OCI-LY1 (cell line): ENCODE measurements around the gene SNX24.

Source experiments
- H2AFZ ChIP-seq: fragments of 200-600 bp; sonication (generic), shearing (Covaris generic); 2 replicates; pipeline ENCODE4 v1.6.0; 2014; ENCODE audit warnings: antibody characterized with exemption, mild to moderate bottlenecking, low read length
- H3F3A ChIP-seq: fragments of 200-600 bp; sonication (generic), shearing (Covaris generic); 2 replicates; pipeline ENCODE4 v1.6.0; 2014; ENCODE audit warnings: mild to moderate bottlenecking, antibody characterized with exemption, low read length, moderate library complexity; ENCODE audit not compliant: insufficient read depth
- H3K27ac ChIP-seq: fragments of 200-600 bp; sonication (generic); 2 replicates; pipeline ENCODE4 v1.5.1; 2014; ENCODE audit warnings: low read length, mixed run types, mild to moderate bottlenecking, low read depth; ENCODE audit not compliant: poor library complexity, severe bottlenecking
- H3K27me3 ChIP-seq: fragments of 200-600 bp; sonication (generic); 2 replicates; pipeline ENCODE4 v1.6.0; 2014; ENCODE audit warnings: antibody characterized with exemption, mild to moderate bottlenecking, low read length, moderate library complexity; ENCODE audit not compliant: insufficient read depth
- H3K36me3 ChIP-seq: fragments of 200-600 bp; sonication (generic); 2 replicates; pipeline ENCODE4 v1.6.1; 2014; ENCODE audit warnings: mild to moderate bottlenecking, antibody characterized with exemption, low read length, moderate library complexity, mixed read lengths; ENCODE audit not compliant: insufficient read depth
- H3K4me1 ChIP-seq: fragments of 200-600 bp; sonication (generic); 2 replicates; pipeline ENCODE4 v1.5.1; 2014; ENCODE audit warnings: mild to moderate bottlenecking, low read length, moderate library complexity; ENCODE audit not compliant: insufficient read depth, severe bottlenecking
- H3K4me2 ChIP-seq: fragments of 200-600 bp; sonication (generic), shearing (Covaris generic); 2 replicates; pipeline ENCODE4 v1.6.1; 2014; ENCODE audit warnings: low read length
- H3K4me3 ChIP-seq: fragments of 200-600 bp; sonication (generic); 2 replicates; pipeline ENCODE4 v1.5.1; 2014; ENCODE audit warnings: low read length, low read depth, mild to moderate bottlenecking, mixed read lengths; ENCODE audit not compliant: poor library complexity, severe bottlenecking
- H3K79me2 ChIP-seq: fragments of 200-600 bp; shearing (Covaris generic); 2 replicates; pipeline ENCODE4 v1.6.1; 2016; ENCODE audit warnings: mixed run types, low read length, mixed read lengths; ENCODE audit not compliant: insufficient read depth
- H3K9ac ChIP-seq: fragments of 200-600 bp; sonication (generic), shearing (Covaris generic); 2 replicates; pipeline ENCODE4 v1.6.1; 2014; ENCODE audit warnings: mild to moderate bottlenecking, low read length, mixed read lengths
- H3K9me2 ChIP-seq: fragments of 200-600 bp; sonication (generic), shearing (Covaris generic); 2 replicates; pipeline ENCODE4 v1.6.1; 2014; ENCODE audit warnings: low read depth, mild to moderate bottlenecking, low read length, mixed read lengths
- H3K9me3 ChIP-seq: fragments of 200-600 bp; shearing (Covaris generic); 2 replicates; pipeline ENCODE4 v1.6.1; 2014; ENCODE audit warnings: low read length, mixed read lengths
- H4K20me1 ChIP-seq: fragments of 200-600 bp; sonication (generic), shearing (Covaris generic); 2 replicates; pipeline ENCODE4 v1.6.0; 2016; ENCODE audit warnings: mild to moderate bottlenecking, low read length; ENCODE audit not compliant: insufficient read depth
- EZH2 ChIP-seq: fragments of 200-600 bp; sonication (generic), shearing (Covaris generic); IDR thresholded peaks from 2 replicates; pipeline ENCODE4 v1.8.0; 2017; ENCODE audit warnings: borderline replicate concordance, mixed run types, mild to moderate bottlenecking, antibody characterized with exemption, low read length, moderate library complexity, mixed read lengths
- TF ChIP-seq, protein P1 (sequence below): fragments of 200-600 bp; sonication (generic), shearing (Covaris generic); IDR thresholded peaks from 2 replicates; pipeline ENCODE4 v1.5.1; 2017; ENCODE audit warnings: mild to moderate bottlenecking, antibody characterized with exemption, low read length, moderate library complexity, mixed read lengths

Gene SNX24

DNA sequence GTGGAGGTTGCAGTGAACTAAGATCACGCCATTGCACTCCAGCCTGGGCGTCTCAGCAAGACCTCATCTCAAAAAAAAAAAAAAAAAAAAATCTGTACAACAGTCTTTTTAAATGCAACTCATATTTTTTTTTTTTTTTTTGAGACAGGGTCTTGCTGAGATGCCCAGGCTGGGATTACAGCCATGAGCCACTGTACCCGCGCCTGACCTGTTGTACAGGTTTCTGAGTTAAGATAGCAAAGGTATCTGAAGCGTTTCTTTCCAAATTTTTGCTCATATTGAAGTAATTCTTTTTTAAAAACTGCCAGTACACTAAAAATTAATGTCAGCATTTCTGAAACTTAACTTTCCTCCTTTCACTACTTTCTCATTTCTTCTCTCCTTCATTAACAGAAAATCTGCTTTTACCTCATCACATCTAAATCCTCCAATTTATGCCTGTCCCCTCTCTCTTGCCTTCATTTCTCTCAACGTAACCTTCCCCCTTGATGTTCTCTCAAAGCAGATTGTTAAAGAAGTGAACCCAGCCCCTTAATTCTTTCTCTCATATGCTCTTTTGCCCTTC lies 3.3 kb upstream of the SNX24 start:
- H3K27me3 ChIP-seq = no peaks in the 10 kb centered on the region
- no peaks in the 10 kb centered on the region for H3K9me3 ChIP-seq
- H3K4me3 ChIP-seq = no peak overlapping the region
- H3K36me3 ChIP-seq = no peaks in the 10 kb centered on the region
- H3K4me1 ChIP-seq = peaks cover 19% of the 10 kb centered on the region
- H3F3A ChIP-seq = 0 out of 2 replicates have a peak, but pooled peaks cover 5% of the 10 kb centered on the region
- TF ChIP-seq, protein P1, sequence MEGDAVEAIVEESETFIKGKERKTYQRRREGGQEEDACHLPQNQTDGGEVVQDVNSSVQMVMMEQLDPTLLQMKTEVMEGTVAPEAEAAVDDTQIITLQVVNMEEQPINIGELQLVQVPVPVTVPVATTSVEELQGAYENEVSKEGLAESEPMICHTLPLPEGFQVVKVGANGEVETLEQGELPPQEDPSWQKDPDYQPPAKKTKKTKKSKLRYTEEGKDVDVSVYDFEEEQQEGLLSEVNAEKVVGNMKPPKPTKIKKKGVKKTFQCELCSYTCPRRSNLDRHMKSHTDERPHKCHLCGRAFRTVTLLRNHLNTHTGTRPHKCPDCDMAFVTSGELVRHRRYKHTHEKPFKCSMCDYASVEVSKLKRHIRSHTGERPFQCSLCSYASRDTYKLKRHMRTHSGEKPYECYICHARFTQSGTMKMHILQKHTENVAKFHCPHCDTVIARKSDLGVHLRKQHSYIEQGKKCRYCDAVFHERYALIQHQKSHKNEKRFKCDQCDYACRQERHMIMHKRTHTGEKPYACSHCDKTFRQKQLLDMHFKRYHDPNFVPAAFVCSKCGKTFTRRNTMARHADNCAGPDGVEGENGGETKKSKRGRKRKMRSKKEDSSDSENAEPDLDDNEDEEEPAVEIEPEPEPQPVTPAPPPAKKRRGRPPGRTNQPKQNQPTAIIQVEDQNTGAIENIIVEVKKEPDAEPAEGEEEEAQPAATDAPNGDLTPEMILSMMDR = no peak
- TF ChIP-seq EZH2 = no peak
- no peaks in the 10 kb centered on the region for H4K20me1 ChIP-seq
- no peak overlapping the region for H2AFZ ChIP-seq
- no peak overlapping the region for H3K4me2 ChIP-seq
- no peak overlapping the region for H3K27ac ChIP-seq
- H3K9me2 ChIP-seq = no peaks in the 10 kb centered on the region
- H3K9ac ChIP-seq = no peak overlapping the region
- H3K79me2 ChIP-seq = no peaks in the 10 kb centered on the region

- H3K9ac ChIP-seq = peak overlapping the region; percentile 70
These were observed 1.1 kb upstream of the SNX24 start for GRCh38 chr5:122844136-122844909.

DNA sequence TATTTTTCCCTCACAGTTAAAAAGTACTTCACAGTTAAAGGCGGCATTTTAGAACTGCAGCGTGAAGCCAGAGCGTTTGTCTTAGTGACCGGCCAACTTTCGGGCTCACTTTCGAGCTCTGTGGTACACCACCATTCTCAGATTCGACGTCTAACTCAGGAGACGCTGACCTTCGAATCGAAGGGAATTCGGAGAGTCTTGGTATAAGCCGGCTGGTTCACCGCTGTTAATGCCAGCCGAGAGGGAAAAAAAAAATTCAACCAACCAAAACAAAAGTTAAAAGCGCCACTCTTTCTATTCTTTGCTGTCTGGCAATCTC lies 544 bp upstream of the SNX24 start:
- TF ChIP-seq EZH2 = no peak
- TF ChIP-seq, protein P1 = no peak
- Histone ChIP-seq H2AFZ (peak overlapping the region; percentile 82), H3K79me2 (no peaks in the 10 kb centered on the region)

More at GRCh38 chr5:122844136-122844909, 1.1 kb upstream of the SNX24 start:
- no peaks in the 10 kb centered on the region for H3K9me3 ChIP-seq
- no peaks in the 10 kb centered on the region for H3K36me3 ChIP-seq
- H3K79me2 ChIP-seq = no peaks in the 10 kb centered on the region
- no peak overlapping the region for H3K27ac ChIP-seq
- peak overlapping the region; percentile 83 for H3K4me2 ChIP-seq
- no peaks in the 10 kb centered on the region for H3K9me2 ChIP-seq
- H3K27me3 ChIP-seq = no peaks in the 10 kb centered on the region
- H4K20me1 ChIP-seq = no peaks in the 10 kb centered on the region
- peak overlapping the region; percentile 71 for H3K4me3 ChIP-seq
- peaks cover 19% of the 10 kb centered on the region for H3K4me1 ChIP-seq
- TF ChIP-seq, protein P1 = no peak
- no peak for TF ChIP-seq EZH2
- peak overlapping the region; percentile 82 for H2AFZ ChIP-seq
- 0 out of 2 replicates have a peak, but pooled peaks cover 5% of the 10 kb centered on the region for H3F3A ChIP-seq

More for the DNA sequence above, 544 bp upstream of the SNX24 start:
- Histone ChIP-seq H3K9ac (peak overlapping the region; percentile 70), H4K20me1 (no peaks in the 10 kb centered on the region), H3K9me2 (no peaks in the 10 kb centered on the region), H3K27ac (no peak overlapping the region), H3K4me1 (peaks cover 19% of the 10 kb centered on the region), H3K4me3 (peak overlapping the region; percentile 71), H3F3A (0 out of 2 replicates have a peak, but pooled peaks cover 5% of the 10 kb centered on the region), H3K4me2 (peak overlapping the region; percentile 83), H3K9me3 (no peaks in the 10 kb centered on the region), H3K36me3 (no peaks in the 10 kb centered on the region), H3K27me3 (no peaks in the 10 kb centered on the region)
